PC-3 (cell line): ENCODE measurements around the gene IL1RAPL1.

ENCODE experiments used
- CTCF ChIP-seq: fragments of 300-600 bp; sonication (generic); conservative IDR thresholded peaks from 2 replicates; pipeline ENCODE4 v1.5.1; 2017; ENCODE audit warnings: antibody characterized with exemption, low read depth, mild to moderate bottlenecking, low read length
- EZH2 ChIP-seq: fragments of 300-600 bp; sonication (generic); IDR thresholded peaks from one replicate; pipeline ENCODE4 v1.6.1; 2017; ENCODE audit warnings: antibody characterized with exemption, mild to moderate bottlenecking, low read length; ENCODE audit not compliant: unreplicated experiment

GRCh38 chrX:28595346-28595745, 8.1 kb downstream of the IL1RAPL1 start:
- no peak for TF ChIP-seq EZH2
- peak; percentile 38; the same call in 1 of the 2 replicates for TF ChIP-seq CTCF
